NCI-H2227 (cell line): ENCODE data around the gene CCL3.
"Not testable (repeated sequence)": the region's sequence is repeated elsewhere in the genome, so short reads cannot be mapped to it uniquely, and the experiment has no call there.

Experiments used
- DNase-seq: peaks from one replicate; lab custom pipeline; 2025; ENCODE audit not compliant: unreplicated experiment; lab: John Stamatoyannopoulos, UW

The CCL3 gene

DNA sequence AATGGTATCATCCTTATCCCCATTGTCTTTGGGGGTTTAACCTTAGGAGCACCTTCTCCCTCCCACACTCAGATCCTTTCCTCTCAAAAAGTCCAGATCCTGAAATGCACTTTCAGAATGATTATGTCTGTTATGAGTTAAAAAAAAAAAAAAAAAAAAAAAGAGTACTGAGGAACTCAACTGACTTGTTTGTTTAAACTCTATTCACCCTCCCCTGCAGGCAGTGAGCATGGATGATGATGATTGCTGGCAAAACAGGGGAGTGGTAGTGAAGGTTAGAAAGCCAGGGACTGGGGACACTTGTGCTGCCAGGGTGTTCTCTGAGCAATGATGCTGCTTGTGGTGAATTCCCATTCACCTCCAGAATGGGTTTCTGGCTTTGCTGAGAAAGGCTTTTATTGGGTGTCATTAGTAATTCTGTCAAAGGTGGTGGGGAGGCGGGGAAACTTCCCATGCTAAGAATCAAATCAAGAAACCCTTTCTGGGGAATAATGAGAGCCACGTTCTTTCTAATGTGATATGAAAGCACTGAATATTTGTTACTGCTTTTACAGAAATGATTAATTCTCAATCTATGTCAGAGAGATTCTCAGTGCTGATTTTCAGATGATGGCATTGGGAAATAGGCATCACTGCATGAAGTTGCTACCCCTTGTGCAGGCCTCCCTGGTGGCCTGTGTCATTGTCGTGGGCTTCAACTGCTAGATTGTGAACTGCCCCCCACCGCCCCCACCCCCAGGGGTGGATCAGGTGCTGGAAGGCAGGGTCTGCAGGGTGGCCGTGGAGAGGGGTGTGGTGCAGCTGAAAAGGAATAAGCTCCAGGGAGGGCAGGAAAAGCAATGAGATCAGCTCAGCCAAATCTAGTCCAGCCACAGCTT lies 27.8 kb upstream of the CCL3 start:
- no peak for DNase-seq

DNA sequence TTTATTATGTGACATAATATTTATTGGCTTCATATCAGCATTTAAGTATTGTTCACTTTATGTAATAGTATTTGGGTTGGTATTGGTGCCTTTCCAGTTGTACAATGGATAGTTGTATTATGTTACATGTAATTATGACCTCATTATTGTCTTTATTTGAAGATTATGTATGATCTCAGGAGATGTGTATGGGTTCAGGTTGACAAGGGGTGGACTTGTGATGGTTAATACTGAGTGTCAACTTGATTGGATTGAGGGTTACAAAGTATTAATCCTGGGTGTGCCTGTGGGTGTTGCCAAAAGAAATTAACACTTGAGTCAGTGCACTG lies 25.7 kb upstream of the CCL3 start:
- DNase-seq, result not testable (repeated sequence)

DNA sequence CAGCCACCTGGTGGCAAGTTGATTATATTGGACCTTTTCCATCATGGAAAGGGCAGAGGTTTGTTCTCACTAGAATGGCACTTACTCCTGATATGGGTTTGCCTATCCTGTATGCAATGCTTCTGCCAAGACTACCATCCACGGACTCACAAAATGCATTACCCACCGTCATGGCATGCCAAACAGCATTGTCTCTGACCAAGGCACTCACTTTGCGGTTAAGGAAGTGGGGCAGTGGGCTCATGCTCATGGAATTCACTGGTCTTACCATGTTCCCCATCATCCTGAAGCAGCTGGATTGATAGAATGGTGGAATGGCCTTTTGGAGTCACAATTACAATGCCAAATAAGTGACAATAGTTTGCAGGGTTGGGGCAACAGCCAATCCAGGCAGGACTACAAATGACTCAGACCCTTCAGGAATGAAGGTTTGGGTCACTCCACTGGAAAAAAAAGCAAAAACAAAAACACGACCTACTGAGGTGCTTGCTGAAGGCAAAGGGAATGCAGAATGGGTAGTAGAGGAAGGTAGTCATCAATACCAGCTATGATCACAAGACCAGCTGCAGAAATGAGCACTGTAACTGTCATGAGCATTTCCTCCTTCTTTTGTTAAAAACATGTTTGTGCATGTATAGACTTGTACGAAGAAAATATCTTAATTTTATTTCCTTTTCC lies 25.2 kb upstream of the CCL3 start:
- not testable (repeated sequence) for DNase-seq

DNA sequence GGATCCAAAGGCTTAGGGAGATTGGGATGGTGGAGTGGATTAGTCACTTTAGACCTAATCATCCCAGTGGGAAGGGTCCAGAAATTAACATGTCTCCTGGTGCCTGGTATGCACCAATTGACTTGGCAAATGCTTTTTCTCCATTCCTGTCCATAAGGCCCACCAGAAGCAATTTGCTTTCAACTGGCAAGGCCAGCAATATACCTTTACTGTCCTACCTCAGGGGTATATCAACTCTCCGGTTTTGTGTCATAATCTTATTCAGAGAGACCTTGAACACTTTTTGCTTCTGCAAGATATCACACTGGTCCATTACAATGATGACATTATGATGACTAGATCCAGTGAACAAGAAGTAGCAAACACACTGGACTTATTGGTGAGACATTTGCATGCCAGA lies 23.2 kb upstream of the CCL3 start:
- DNase-seq, result not testable (repeated sequence)

DNA sequence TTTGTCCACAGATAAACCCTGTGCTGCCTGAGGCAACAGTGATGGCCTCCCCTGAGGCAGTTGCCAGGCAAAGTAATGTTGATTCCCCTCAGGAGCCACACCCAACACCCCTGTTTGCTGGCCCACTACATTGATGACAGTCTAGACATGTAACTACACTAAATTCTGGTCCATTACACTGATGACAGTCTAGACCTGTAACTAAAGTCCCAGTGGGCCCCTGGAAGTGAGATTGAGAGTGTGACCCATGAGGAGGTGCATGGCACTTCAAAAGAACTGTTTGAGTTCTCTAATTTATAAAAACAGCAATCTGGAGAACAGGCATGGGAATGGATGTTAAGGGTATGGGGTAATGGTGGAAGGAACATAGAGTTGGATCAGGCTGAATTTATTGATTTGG lies 22.6 kb upstream of the CCL3 start:
- no peak for DNase-seq

DNA sequence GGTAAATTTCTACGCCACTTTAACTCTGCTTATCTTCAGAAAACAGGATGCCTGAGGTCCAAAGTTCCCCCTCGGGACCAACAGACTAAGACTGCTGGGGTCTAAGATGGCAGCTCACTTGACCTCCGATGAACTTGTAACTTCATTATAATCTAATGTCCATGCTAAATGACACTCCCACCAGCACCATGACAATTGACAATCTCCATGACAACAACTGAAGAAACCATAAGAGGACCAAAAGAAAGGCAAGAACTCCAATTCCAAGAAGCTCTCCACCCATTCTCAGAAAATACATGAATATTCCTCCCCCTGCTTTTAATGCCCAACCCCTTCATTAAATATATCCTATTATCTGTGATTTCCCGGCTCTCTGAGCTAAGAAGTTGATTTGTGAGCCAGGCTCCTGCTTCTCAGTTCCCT lies 21.1 kb upstream of the CCL3 start:
- DNase-seq, result no peak

DNA sequence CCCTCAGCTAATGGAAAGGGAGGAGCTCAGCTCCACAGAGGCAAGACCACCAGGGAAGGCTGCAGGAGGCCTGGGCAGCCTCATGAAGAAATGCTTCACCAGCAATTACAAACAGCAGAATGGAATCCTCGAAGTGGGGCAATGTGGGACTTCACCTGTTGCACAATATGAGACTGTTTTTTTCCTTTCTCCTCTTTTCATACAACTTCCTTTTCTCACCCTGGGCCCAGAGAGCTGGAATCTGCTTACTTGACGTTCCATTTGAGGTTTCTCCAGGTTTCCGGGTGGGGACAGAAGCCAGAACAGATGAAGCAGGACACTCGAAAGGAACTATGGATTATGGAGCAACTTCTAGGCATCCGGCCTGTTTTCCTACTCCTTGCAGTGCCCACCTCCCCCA lies 18.3 kb upstream of the CCL3 start:
- not testable (repeated sequence) for DNase-seq

DNA sequence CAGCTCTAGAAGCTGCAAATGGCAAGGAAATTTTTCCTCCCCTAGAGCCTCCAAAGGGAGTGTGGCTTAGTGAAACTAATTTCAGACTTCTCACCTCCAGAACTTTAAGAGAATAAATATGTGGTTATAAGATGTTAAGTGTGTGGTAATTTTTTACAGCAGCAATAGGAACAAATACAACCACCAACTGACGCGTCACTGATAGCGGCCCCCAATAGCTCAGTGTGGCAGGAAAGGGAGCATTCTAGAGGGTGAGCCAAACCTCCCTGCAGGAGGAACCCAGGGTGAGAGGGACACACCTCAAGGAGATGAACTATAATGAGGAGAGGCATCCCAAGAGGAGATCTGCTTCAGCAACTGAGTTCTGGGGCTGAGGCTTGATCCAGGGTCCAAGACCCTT lies 17.7 kb upstream of the CCL3 start:
- no peak for DNase-seq

DNA sequence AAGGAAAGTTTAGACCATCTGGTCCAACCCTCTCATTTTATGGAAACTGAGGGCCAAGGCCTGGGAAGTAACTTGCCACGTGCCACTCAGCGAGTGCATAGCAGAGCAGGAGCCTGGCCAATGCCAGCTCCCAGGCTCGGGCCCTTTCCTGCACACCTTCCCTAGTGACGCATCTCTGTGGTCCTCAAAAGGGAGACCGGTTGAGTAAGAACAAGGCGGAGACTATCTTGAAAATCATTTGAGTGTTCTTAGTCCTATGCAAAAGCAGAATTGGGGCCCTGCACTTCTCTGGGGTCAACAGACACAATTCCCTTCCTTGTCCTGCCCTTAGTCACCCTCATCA lies 16.5 kb upstream of the CCL3 start:
- no peak for DNase-seq

DNA sequence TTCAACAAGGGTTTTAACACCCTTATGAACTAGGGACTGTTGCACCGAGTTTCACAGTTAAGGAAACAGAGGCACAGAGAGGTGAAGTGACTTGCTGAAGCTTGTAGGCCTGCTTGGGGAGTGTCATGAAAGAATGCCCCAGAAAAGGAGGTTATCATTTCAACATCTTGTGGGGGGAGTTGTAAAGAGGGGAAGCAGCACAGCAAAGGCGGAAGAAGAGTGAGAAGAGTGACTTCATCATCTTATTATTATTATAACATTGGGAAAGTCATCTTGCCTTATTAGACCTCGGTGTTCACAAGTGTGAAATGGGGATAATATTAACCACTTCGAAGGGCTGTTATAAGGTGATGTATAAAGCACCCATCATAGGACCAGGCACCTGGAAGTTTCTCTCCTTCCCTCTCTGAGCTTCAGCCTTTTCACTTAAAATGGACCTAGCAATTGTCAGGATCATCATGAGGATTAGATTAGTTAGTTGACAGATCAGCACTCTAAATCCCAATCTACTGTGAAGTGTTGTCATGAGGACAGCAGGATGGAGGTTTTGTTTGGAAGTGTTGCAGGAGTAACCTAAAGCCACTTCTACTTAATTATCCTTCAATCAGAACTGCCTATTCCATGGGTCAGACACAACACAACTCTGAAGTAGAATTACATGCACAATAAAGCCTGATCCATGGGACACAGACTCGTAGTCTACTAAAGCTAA lies 16.0 kb upstream of the CCL3 start:
- no peak for DNase-seq

DNA sequence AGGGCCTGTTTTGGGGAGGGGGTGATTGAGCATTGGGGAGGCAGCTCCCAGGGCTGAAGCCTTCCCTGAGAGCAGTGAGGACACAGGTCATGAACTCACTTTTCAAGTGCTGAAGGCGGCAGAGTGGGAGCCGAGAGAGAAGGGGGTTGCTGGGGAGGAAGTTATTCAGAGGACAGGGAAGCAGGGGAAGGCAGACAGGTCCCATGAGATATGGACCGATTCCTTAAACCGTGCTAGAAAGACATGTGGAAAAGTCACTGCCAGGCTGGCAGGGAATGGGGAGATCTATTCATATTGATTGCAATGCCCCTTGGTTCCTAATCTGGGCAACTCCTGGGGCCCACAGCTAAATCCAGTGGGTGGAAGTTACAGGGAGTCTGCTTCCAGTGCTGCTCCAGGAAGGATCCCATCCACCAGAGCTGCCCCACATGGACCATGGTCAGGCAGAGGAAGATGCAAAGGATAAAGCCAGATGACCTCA lies 14.8 kb upstream of the CCL3 start:
- no peak for DNase-seq

DNA sequence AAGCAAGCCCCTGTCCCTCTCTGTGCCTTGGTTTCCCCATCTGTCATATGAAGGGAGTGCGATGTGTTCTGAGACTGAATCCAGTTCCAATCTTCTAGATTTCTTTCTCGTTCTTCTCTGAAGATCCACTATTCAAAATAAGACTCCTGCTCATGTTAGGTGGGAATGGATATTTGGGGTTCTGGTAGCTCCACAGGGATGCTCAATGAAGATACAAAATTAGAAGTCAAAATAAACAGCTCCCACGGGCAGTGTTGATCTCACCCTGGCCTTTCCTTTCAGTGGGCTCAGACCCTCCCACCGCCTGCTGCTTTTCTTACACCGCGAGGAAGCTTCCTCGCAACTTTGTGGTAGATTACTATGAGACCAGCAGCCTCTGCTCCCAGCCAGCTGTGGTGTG lies 14.3 kb upstream of the CCL3 start:
- not testable (repeated sequence) for DNase-seq

DNA sequence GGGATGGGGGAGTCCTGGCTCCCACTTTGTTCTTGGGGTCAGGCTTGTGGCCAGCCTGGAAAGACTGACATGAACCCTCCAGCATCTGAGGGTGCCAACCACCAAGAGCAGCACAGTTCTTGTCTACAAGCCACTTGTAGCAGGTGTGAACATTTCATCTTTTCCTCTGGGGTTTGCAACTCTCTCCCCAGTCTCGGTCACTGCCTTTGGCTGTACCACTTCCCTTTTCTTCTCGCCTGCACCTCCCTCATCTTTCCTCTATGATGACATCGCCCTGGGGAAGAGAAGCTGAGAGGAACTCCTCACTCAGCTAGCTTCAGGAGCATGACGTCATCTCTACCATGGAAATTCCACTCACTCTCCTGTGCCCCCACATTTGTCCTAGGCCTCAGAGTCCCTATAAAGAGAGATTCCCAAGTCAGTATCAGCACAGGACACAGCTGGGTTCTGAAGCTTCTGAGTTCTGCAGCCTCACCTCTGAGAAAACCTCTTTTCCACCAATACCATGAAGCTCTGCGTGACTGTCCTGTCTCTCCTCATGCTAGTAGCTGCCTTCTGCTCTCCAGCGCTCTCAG lies 13.5 kb upstream of the CCL3 start, which contains the start of gene CCL4:
Gene CCL4, plus strand, starts transcription at position 427 of the 575 bp plus-strand sequence. Its CDS starts 79 bp downstream, at position 506.
- not testable (repeated sequence) for DNase-seq

DNA sequence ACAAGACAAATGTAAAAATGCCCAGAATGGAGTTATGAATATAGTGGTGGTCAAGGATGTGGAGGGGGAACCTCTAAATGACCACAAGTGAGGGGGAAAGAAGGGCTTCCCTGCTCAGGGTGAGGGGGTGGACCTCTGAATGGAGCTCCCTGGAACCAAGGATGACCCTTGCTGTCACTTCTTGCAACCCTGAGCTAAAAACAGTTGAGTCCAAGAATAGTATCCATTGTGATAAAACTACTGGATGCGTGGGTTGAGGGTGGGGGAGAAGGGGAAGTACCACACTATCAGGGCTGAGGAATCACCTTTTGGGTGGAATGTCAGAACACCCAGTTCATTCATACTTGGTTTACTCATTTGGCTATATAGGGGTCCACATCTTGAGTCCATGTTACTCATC lies 9.1 kb upstream of the CCL3 start:
- DNase-seq, result not testable (repeated sequence)

DNA sequence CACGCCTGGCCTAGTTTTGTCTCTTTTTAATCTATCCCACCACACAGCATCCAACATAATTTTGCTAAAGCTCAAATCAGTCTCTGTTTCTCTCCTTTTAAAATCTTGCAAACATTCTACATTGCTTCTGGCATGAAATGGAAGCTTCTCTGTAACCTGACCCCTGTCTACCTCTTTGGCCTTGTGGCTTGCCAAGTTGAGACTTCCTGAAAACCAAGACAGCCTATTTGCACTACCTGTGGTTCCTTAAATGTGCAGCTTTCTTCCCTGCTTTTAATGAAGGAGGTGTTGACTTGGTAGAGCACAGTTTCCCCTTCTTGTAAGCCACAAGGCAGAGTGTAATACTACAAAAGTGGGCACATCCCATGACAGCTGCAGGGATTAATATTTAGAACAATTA lies 6.0 kb upstream of the CCL3 start:
- no peak for DNase-seq

DNA sequence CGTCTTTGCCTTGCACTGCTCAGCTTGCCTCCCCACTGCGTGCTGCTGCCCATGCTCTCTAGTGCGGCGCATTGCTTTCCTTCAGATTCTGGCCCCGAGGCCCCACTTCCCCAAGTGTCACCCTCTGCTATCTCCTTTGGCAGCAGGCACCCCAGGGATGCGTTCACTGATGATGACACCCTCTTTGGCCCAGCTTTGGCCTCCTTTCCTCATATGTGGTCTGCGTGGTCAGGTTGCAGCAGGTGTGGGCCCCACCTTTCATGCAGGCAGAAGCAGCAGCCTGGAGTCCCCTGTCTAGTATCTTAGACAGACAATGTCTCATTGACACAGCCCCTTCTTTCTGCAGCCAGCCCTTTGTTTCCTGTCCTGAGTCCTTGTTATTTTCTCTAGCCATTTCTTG lies 4.8 kb upstream of the CCL3 start:
- no peak for DNase-seq

DNA sequence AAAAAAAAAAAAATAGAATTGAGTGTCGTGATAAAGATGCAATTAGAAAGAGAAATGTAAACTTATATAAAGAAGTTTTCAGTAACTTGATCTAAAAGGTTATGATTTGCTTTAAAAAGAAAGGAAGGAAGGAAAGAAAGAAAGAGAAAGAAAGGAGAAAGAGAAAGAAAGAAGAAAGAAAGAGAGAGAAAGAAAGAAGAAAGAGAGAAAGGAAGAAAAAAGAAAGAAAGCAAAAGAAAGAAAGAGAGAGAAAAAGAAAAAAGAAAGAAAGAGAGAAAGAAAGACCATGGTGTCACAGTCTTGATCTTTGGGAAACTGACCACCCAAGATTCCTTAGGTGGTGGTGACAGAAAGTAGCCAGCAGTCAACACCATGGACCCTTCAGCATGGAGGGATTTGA lies 4.3 kb upstream of the CCL3 start:
- no peak for DNase-seq

DNA sequence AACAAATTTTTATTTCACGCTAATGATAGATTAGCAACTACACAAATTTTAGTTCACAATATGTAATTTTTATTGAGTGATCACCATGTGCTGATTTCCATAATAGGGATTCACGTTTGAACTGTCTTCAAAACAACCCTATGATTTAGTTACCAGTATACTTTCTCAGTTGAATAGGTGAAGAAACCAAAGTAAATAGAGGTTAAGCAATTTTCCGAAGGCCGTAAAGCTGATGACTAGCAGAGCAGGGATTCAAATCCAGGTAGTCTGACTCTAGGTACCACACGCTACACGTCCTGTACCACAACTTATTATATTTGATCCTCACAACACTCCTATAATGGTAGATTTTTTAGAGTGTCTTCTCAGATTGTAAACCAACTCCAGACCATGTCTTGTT lies 2.8 kb upstream of the CCL3 start:
- not testable (repeated sequence) for DNase-seq

DNA sequence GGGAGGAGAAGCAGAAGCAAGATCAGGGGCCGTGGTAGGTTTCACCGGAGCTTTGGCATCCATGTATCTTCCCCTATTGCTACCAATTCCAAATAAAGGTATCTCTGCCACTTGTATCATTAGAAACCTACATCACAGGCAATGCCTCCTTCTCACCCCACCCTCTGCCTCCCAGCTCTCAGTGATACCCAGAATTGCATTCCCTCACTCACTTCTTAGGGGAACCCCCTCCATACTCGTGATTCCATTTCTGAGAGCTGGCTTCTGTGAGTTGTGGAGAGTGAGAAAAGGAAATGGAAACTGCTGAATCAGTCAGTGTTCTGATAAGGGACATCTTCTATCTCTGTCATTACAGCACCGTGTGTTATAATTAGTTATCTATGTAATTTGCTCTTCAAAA lies 2.3 kb upstream of the CCL3 start:
- no peak for DNase-seq

DNA sequence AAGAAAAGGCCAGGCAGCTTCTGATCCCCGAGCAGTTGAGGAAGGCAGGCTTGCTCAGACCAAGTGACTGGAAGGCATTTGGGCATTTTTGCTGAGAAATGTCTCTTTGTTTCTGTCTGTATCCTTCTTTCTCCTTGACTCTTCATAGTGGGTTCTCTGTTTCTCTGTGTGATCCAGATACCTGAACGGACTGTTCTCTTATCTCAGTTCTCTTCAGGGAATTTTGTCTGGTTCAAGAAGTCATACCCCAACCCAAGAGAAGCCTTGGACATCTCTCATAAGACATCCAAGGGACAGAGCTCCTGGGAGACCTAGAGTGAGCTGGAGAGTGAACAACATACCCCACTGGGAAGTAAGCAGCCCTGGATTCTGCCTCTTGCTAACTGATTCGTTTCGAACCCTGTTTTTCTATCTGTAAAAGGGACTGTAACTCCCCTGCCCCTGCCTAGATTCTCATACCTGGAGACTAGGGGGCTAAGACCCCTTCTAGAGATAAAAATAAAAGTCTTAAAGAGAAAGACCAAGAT lies 541 bp downstream of the CCL3 start:
- no peak for DNase-seq

DNA sequence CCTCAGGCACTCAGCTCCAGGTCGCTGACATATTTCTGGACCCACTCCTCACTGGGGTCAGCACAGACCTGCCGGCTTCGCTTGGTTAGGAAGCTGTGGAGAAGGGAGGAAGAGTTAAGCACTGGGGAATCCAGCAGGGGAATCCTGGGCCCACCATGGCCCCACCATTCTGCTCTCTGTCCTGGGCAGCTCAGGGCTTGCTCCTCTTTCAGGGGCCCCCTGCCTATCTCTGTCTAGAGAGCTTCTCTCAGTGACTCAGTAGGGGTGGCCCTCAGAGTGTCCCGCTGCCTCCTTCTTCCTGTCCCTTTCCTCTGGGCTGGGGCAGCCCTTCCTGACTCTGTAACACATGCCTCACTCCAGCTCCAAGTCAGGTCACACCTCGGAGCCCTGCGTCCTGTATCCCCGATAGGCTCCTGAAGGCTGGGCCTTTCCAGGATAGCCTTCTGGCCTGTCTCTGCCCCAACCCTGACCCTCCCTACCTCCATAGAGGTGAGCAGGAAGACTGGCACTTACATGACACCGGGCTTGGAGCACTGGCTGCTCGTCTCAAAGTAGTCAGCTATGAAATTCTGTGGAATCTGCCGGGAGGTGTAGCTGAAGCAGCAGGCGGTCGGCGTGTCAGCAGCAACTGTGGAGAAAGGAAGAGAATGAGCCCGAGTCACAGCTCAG lies 1.1 kb downstream of the CCL3 start:
- DNase-seq, result no peak
